ENCODE data around the gene HIVEP3. TPM values are rescaled to one million over a fixed set of nuclear protein-coding genes. Genes with fewer than 3 reads are reported as not detected.
"Not testable (repeated sequence)": the region's sequence is repeated elsewhere in the genome, so short reads cannot be mapped to it uniquely, and the experiment has no call there.

Gene HIVEP3
- total and polyA plus RNA-seq, 11 donors: 3.2 to 11.9 (median 5.0) TPM

- no peaks in the 10 kb centered on the region for H3K27me3 ChIP-seq
- H3K36me3 ChIP-seq: no peaks in the 10 kb centered on the region
- H3K27ac ChIP-seq: no peak overlapping the region
- peaks cover 0 to 4% (median 0%) of the 10 kb centered on the region in 12 donors for H3K4me1 ChIP-seq
- H3K9me3 ChIP-seq: peaks cover 0 to 8% (median 2%) of the 10 kb centered on the region in 12 donors
- H3K4me3 ChIP-seq: no peak overlapping the region
- 75 to 83% (median 79%) methylated on average over 2 of the region's 2 CpGs for WGBS, 4 donors
- ATAC-seq (no peak), DNase-seq (no peak)
- no peak for TF ChIP-seq CTCF (IDR thresholded peaks at IDR 0.05)
- TF ChIP-seq POLR2A (IDR thresholded peaks at IDR 0.05): no peak
- intact Hi-C loops (cut with DNase I): no loop called here
Measured at GRCh38 chr1:41924911-41925310, 6.2 kb upstream of the HIVEP3 start.

GRCh38 chr1:41921271-41921670 is 2.5 kb upstream of the HIVEP3 start:
- H3K36me3 ChIP-seq; H3K9me3 ChIP-seq; H3K4me3 ChIP-seq; DNase-seq; ATAC-seq; intact Hi-C loops (cut with DNase I); H3K27ac ChIP-seq: not testable (repeated sequence)
- WGBS, 4 donors: 93 to 100% (median 98%) methylated on average over 2 of the region's 2 CpGs
- H3K4me1 ChIP-seq: peaks cover 3 to 39% (median 22%) of the 10 kb centered on the region in 12 donors
- H3K27me3 ChIP-seq: peaks cover 0 to 15% (median 0%) of the 10 kb centered on the region in 9 donors

GRCh38 chr1:41920658-41921057 is 1.9 kb upstream of the HIVEP3 start:
- H3K9me3 ChIP-seq: peaks cover 0 to 8% (median 2%) of the 10 kb centered on the region in 12 donors
- H3K4me1 ChIP-seq: peaks cover 3 to 45% (median 27%) of the 10 kb centered on the region in 12 donors
- DNase-seq: no peak
- no peaks in the 10 kb centered on the region for H3K36me3 ChIP-seq
- ATAC-seq: no peak
- WGBS, 4 donors: 75 to 90% (median 89%) methylated on average over 2 of the region's 2 CpGs
- intact Hi-C loops (cut with DNase I): no loop called here
- H3K27ac ChIP-seq: no peak overlapping the region
- no peak overlapping the region for H3K4me3 ChIP-seq
- peaks cover 0 to 15% (median 0%) of the 10 kb centered on the region in 9 donors for H3K27me3 ChIP-seq
- TF ChIP-seq CTCF (IDR thresholded peaks at IDR 0.05): no peak
- TF ChIP-seq POLR2A (IDR thresholded peaks at IDR 0.05): no peak

- no peaks in the 10 kb centered on the region for H3K36me3 ChIP-seq
- H3K27ac ChIP-seq: peak overlapping the region in 5 of 12 donors; percentile 25 to 40 (median 36)
- DNase-seq (peak; percentile 40 to 85 (median 62)), ATAC-seq (peak; percentile 71 to 87 (median 84))
- TF ChIP-seq POLR2A (IDR thresholded peaks at IDR 0.05) (peak in 1 of 2 donors; percentile 19), CTCF (IDR thresholded peaks at IDR 0.05) (no peak)
- H3K27me3 ChIP-seq: peaks cover 0 to 15% (median 0%) of the 10 kb centered on the region in 9 donors
- H3K4me1 ChIP-seq: peaks cover 3 to 48% (median 29%) of the 10 kb centered on the region in 12 donors
- 40 to 49% (median 47%) methylated on average over 18 of the region's 18 CpGs for WGBS, 4 donors
- H3K9me3 ChIP-seq: peaks cover 0 to 8% (median 2%) of the 10 kb centered on the region in 12 donors
- intact Hi-C loops (cut with DNase I): loop anchor here in 3 of 10 donors (2.0 to 10.0 kb wide), 6 partner anchors 38 to 345 kb away; no protein-coding TSS in a partner anchor
- H3K4me3 ChIP-seq: peak overlapping the region in 9 of 12 donors; percentile 24 to 48 (median 31)
Measured at GRCh38 chr1:41919764-41920397, 1.2 kb upstream of the HIVEP3 start.

Data from heart left ventricle (tissue), 16 donors.